ENCODE measurements around the gene SPDYE4. TPM values are rescaled to one million over a fixed set of nuclear protein-coding genes. Genes with fewer than 3 reads are reported as not detected.

Gene SPDYE4
- total and polyA plus RNA-seq, 2 donors, result not detected

DNA sequence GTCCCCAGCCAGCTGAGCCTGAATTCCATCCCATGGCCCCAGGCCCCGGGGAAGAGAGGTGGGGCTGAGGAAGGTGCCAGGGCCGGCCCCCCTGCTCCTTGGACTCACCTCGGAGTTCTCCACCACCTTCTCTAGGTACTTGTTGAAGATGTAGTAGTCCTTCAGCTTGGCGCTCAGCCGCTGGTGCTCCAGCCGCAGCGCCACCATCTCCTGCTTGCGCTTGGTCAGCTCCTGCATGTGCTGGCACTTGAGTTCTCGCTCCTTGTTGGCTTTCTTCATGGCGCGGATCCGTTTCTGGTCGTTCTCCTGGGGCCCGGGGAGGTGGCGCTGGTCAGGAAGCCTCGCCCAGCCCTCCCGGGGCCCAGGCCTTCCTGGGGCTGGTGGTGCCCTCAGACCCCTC lies 17.0 kb downstream of the SPDYE4 start:
- no peak for DNase-seq (ENCODE audit: extremely low spot score)
- Histone ChIP-seq H3K27ac (ENCODE audit: low read depth) (no peak overlapping the region), H3K4me3 (ENCODE audit: low read depth, low read length) (no peak overlapping the region), H3K36me3 (ENCODE audit: insufficient read depth) (no peaks in the 10 kb centered on the region), H3K4me1 (ENCODE audit: insufficient read depth) (no peaks in the 10 kb centered on the region)
- WGBS, result 95% methylated on average over 17 of the region's 17 CpGs

DNA sequence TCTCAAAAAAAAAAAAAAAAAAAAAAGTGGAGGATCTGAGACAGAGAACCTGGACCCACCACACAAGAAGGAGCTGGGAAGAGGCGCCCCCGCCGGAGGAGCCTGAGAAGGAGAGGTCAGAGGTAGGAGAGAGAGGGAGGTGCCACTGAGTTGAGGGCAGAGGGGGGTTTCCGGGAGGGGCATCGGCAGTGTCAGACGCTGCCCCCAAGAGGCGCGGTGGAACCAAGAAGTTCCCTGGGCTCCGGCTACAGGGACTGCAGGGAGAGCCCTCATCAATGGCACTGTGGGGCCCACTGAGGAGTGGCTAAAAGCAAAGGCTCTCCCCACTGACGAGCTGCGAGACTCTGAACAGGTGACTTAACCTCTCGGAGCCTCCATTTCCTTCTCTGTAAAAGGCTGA lies 17.9 kb downstream of the SPDYE4 start:
- WGBS, result 60% methylated on average over 12 of the region's 12 CpGs
- no peak overlapping the region for H3K27ac ChIP-seq (ENCODE audit: low read depth)

DNA sequence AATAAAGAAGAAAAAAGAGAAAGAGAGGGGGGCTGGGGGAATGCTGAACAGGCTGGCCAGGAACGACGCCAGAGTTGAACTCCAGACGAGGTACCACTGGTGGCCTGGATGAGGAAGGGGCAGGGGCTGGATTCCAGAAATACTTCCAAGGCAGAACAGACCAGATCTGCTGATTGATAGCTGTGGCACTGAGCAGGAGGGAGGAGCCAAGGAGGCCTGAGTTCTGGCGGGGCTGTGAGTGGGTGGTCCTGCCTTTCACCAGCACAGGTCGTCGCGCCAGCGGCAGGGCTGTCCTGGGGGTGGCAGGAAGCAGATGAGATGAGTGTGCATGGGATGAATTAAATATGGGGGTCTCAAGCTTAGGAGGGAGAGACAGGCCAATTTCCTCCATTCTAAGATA lies 19.2 kb downstream of the SPDYE4 start:
- H3K27ac ChIP-seq (ENCODE audit: low read depth), result no peak overlapping the region
- WGBS, result 49% methylated on average over 8 of the region's 8 CpGs

More for the DNA sequence above, 17.9 kb downstream of the SPDYE4 start:
- H3K4me1 ChIP-seq (ENCODE audit: insufficient read depth), result no peaks in the 10 kb centered on the region
- no peak for DNase-seq (ENCODE audit: extremely low spot score)
- H3K4me3 ChIP-seq (ENCODE audit: low read depth, low read length), result no peak overlapping the region
- no peaks in the 10 kb centered on the region for H3K36me3 ChIP-seq (ENCODE audit: insufficient read depth)

DNA sequence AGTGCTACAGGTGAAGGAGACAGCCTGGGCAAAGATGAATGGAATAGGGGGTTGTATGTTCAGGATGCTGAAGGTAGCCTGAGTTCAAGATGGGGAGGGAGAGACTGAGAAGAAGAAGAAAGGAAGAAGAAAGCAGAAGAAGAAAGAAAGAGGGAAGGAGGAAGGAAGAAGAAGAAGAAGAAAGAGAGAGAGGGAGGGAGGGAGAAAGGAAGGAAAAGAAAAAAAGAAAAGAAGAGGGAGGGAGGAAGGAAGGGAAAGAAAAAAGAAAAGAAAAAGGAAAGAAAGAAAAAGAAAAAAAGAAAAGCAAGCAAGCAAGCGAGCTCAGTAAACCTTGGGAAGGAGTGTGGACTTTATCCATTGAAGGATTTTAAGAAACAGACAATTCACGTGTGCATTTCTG lies 21.6 kb downstream of the SPDYE4 start:
- WGBS, result 80% methylated on average over 2 of the region's 2 CpGs
- Histone ChIP-seq H3K4me1 (ENCODE audit: insufficient read depth) (no peaks in the 10 kb centered on the region), H3K27ac (ENCODE audit: low read depth) (no peak overlapping the region), H3K36me3 (ENCODE audit: insufficient read depth) (no peaks in the 10 kb centered on the region), H3K4me3 (ENCODE audit: low read depth, low read length) (no peak overlapping the region)
- DNase-seq (ENCODE audit: extremely low spot score), result no peak

More for the DNA sequence above, 19.2 kb downstream of the SPDYE4 start:
- Histone ChIP-seq H3K4me1 (ENCODE audit: insufficient read depth) (no peaks in the 10 kb centered on the region), H3K4me3 (ENCODE audit: low read depth, low read length) (no peak overlapping the region), H3K36me3 (ENCODE audit: insufficient read depth) (no peaks in the 10 kb centered on the region)
- no peak for DNase-seq (ENCODE audit: extremely low spot score)

DNA sequence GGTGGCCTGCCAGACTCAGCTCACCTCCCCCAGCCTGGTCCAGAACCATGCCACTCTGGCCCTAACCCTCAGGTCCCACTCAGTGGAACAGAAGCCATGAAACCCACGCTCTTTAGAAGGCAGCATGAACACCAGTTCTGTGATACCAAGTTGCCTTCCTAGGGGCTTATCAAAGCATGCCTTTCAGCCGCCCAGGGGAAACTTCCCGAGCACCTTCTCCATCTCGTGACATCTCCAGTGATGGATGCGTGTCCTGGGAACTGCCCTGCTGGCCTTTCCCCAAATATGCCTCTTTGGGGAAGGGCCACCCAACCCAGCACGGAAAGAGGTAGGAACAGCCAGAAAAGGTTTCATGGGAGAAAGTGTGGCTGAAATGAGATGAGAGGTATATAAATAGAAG lies 22.0 kb downstream of the SPDYE4 start:
- no peak overlapping the region for H3K4me3 ChIP-seq (ENCODE audit: low read depth, low read length)
- no peak for DNase-seq (ENCODE audit: extremely low spot score)
- H3K27ac ChIP-seq (ENCODE audit: low read depth), result no peak overlapping the region
- H3K4me1 ChIP-seq (ENCODE audit: insufficient read depth), result no peaks in the 10 kb centered on the region
- no peaks in the 10 kb centered on the region for H3K36me3 ChIP-seq (ENCODE audit: insufficient read depth)
- WGBS, result 80% methylated on average over 6 of the region's 6 CpGs

DNA sequence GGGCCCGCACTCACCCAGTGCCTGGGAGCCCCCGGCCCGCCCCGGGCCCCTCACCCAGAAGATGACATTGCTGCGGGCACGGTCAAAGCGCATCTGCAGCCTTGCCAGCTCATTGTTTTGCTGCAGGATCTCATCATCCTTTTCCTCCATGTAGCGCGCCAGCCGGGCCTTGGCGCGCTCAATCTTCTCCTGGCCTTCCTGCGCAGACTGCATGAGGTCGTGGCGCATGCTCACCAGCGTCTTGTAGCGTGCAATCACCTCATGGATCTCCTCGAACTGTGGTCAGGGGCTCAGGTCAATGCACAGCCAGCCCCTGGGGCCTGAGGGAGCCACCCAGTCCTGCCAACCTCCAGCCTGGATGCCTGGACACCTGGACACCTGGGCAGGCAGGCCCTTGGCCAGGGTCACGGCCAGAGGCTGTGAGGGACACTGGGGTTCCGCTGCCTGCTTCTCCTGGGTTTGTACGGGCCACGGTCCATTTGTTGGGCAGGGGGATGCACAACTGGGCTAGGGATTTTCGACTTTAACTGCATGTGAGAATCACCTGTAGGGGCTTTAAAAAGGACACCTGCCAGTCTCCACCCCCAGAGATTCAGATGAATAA lies 22.9 kb downstream of the SPDYE4 start:
- no peak for DNase-seq (ENCODE audit: extremely low spot score)
- Histone ChIP-seq H3K4me3 (ENCODE audit: low read depth, low read length) (no peak overlapping the region), H3K27ac (ENCODE audit: low read depth) (no peak overlapping the region), H3K36me3 (ENCODE audit: insufficient read depth) (no peaks in the 10 kb centered on the region), H3K4me1 (ENCODE audit: insufficient read depth) (no peaks in the 10 kb centered on the region)
- WGBS, result 94% methylated on average over 23 of the region's 23 CpGs

DNA sequence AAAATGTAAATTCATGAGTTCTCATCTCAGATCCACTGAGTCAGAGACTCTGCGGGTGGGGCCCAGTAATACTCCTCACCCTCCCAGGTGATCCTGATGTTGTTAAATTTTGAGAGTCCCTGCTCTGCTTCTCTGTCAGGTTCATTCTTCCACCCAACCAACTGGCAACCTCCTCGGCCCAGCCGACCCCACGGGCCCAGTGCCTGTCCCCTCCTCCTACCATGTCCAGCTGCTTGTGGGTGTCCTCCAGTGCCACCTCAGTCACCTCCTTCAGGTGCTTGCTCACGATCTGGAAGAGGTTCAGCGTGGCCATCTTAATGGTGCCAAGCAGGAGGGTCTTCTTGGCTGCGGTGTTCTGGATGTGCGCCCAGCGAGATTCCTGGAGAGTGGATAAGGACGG lies 23.5 kb downstream of the SPDYE4 start:
- WGBS, result 92% methylated on average over 10 of the region's 10 CpGs
- no peaks in the 10 kb centered on the region for H3K4me1 ChIP-seq (ENCODE audit: insufficient read depth)
- H3K4me3 ChIP-seq (ENCODE audit: low read depth, low read length), result no peak overlapping the region
- no peak for DNase-seq (ENCODE audit: extremely low spot score)
- H3K36me3 ChIP-seq (ENCODE audit: insufficient read depth), result no peaks in the 10 kb centered on the region
- no peak overlapping the region for H3K27ac ChIP-seq (ENCODE audit: low read depth)

DNA sequence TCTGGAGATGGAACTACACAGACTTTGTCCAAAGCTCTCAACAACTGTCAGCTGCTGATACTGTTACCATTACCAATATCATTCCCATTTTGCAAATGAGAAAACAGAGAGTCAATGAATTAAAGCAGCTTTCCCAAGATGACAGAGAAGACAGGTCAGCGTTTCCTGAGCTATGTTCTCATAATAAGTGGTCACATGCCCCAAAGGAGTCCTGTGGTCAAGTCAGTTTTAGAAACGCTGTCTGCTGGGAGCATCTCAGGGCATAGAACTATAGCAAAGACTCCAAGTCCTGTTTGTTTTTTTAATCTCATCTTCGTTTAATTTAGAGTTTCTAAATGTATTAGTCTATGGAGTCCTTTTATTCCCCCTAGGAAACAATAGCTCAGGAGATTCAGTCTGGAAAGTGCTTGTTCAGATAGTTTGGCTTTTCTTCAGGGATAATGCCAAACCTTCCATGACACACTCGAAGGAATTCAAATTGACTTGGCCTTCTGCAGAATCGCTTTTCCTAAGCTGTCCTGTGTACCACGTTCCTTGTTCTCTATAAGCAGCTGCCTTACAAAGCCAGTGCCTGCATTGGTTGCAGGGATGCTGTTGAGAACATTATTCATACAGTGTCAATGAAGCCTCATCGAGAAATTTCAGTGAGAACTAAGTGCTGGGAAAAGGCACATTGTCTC lies 25.8 kb downstream of the SPDYE4 start:
- 46% methylated on average over 7 of the region's 7 CpGs for WGBS
- Histone ChIP-seq H3K4me3 (ENCODE audit: low read depth, low read length) (no peak overlapping the region), H3K4me1 (ENCODE audit: insufficient read depth) (no peaks in the 10 kb centered on the region), H3K27ac (ENCODE audit: low read depth) (no peak overlapping the region), H3K36me3 (ENCODE audit: insufficient read depth) (no peaks in the 10 kb centered on the region)
- DNase-seq (ENCODE audit: extremely low spot score), result no peak

DNA sequence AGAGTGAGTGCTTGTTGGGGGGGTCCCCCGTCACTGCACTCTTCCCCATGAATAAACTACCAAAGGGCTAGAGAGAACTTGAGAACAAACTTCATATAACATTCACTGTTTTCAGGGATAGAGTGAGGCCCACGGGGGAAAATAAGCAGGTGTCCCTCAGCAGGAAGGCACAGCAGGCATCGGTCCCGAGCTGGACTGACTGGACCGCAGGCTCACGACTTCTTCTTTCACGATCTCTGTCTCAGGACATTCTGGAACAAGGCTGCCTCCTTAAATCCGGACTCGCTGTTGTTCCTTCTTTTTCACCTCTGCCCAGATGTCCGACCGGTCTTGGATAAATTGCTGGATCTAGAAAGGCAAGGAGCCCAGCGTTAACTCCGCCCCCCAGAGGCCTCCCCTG lies 28.5 kb downstream of the SPDYE4 start:
- WGBS, result 93% methylated on average over 13 of the region's 13 CpGs
- Histone ChIP-seq H3K27ac (ENCODE audit: low read depth) (no peak overlapping the region), H3K4me1 (ENCODE audit: insufficient read depth) (no peaks in the 10 kb centered on the region), H3K36me3 (ENCODE audit: insufficient read depth) (no peaks in the 10 kb centered on the region), H3K4me3 (ENCODE audit: low read depth, low read length) (no peak overlapping the region)
- no peak for DNase-seq (ENCODE audit: extremely low spot score)

DNA sequence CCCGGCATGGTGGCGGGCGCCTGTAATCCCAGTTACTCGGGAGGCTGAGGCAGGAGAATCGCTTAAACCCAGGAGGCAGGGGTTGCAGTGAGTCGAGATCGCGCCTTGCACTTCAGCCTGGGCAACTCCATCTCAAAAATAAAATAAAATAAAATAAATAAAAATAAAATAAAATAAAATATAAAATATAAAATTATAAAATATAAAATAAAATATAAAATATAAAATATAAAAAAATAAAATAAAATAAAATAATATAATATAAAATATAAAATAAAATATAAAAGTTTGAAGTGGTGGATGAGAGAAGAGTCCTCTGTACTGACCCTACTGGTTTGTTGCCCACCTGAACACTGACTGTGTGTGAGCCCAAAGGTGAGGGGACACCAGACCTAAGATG lies 28.9 kb downstream of the SPDYE4 start:
- DNase-seq (ENCODE audit: extremely low spot score), result no peak
- 98% methylated on average over 8 of the region's 8 CpGs for WGBS
- no peak overlapping the region for H3K4me3 ChIP-seq (ENCODE audit: low read depth, low read length)
- no peaks in the 10 kb centered on the region for H3K4me1 ChIP-seq (ENCODE audit: insufficient read depth)
- H3K36me3 ChIP-seq (ENCODE audit: insufficient read depth), result no peaks in the 10 kb centered on the region
- H3K27ac ChIP-seq (ENCODE audit: low read depth), result no peak overlapping the region

DNA sequence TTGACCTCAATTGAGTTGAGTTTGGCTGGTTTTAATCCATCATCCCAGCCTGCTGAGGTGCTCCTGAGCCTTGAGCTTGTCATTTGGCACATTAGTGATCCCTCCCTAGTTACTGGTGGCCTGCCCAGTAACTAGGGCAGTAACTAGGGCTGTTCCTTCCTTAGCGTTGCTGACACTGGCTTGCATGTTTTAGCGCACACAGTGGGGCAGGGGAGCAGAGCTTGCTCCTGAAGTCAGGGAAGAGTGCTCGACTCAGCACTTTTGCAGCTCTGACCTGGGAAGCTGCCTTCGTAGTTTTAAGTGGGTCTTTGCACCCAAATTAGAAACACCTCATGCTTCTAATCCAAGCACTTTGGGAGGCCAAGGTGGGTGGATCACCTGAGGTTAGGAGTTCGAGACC lies 29.4 kb downstream of the SPDYE4 start:
- 81% methylated on average over 5 of the region's 5 CpGs for WGBS
- no peak for DNase-seq (ENCODE audit: extremely low spot score)

DNA sequence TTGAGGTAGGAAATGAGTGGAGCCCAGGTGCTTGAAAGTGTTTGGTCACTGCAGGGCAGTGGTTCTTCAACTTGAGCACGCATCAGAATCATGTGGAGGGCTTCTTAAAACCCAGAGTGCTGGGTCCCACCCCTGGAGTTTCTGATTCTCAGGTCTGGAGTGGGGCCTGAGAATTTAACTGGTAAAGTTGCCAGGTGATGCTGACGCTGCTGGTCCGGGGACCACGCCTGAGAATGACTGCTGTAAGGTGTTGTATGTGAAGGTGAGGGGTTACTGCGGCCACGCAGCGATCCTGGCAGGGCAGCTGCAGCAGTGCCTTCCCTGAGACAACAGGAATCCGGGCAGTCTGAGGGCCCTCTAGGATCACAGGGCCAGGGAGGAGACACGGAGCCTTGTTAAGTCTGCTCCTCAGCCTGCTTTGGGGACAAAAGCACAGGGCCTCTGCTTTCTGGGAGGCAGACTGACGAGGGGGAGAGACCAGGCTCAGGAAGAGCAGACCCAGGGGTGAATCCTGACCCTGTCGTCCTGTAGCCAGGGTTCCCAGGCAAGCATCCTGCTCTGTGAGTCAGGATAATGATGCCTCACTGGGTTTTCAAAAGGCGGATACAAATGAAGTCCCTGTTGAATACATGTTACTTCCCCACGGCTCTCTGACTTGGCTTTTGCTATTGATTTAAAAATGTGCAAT lies 30.0 kb downstream of the SPDYE4 start:
- no peak overlapping the region for H3K27ac ChIP-seq (ENCODE audit: low read depth)
- 90% methylated on average over 13 of the region's 13 CpGs for WGBS
- no peak overlapping the region for H3K4me3 ChIP-seq (ENCODE audit: low read depth, low read length)
- no peaks in the 10 kb centered on the region for H3K36me3 ChIP-seq (ENCODE audit: insufficient read depth)
- DNase-seq (ENCODE audit: extremely low spot score), result no peak
- no peaks in the 10 kb centered on the region for H3K4me1 ChIP-seq (ENCODE audit: insufficient read depth)

More for the DNA sequence above, 29.4 kb downstream of the SPDYE4 start:
- Histone ChIP-seq H3K36me3 (ENCODE audit: insufficient read depth) (no peaks in the 10 kb centered on the region), H3K4me1 (ENCODE audit: insufficient read depth) (no peaks in the 10 kb centered on the region), H3K27ac (ENCODE audit: low read depth) (no peak overlapping the region), H3K4me3 (ENCODE audit: low read depth, low read length) (no peak overlapping the region)

DNA sequence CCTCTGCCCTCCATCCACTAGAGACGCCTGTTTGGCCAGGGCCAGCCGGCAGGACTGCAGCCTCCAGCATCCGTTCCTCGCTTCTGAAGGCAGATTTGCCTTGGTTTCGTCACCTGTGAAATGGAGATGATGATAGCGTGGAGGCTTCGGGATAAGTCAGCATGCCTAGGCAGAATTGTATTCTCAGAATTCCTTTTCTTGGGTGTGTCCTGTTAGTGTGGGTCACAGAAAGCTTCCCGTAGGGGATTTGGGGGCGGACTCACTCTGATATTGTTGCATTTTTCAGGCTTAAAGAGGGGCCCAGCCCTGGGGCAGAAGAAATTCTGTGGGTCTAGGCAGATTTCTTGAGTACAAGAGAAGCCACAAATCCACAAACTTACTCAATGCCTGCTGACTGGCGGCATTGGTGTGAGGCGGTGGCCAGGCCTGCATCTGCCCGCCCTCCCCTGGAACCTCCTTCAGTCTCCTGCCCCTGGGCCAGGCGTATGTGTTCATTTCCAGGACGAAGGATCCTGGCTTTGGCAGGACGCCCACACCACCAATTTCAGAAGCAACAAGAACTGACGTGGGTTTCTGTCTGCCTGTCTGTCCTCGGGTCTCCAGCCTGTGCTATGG lies 31.3 kb downstream of the SPDYE4 start:
- H3K27ac ChIP-seq (ENCODE audit: low read depth), result no peak overlapping the region
- H3K4me3 ChIP-seq (ENCODE audit: low read depth, low read length), result no peak overlapping the region
- no peaks in the 10 kb centered on the region for H3K4me1 ChIP-seq (ENCODE audit: insufficient read depth)
- no peak for DNase-seq (ENCODE audit: extremely low spot score)
- no peaks in the 10 kb centered on the region for H3K36me3 ChIP-seq (ENCODE audit: insufficient read depth)
- 54% methylated on average over 17 of the region's 17 CpGs for WGBS
